OCI-LY7 (cell line): ENCODE measurements around the gene FAM217A. TPM values are rescaled to one million over a fixed set of nuclear protein-coding genes. Genes with fewer than 3 reads are reported as not detected.
"Not testable (repeated sequence)": the region's sequence is repeated elsewhere in the genome, so short reads cannot be mapped to it uniquely, and the experiment has no call there.

Experiments used
- BruUV-seq: library from RNA; stranded (reverse); fragments of 400-500 nt; replicated peaks from 2 replicates; lab custom pipeline; 2021; lab: Mats Ljungman, UMichigan
- CTCF ChIA-PET: fragments of 300-600 bp; sonication (Branson Sonifier 250); formaldehyde crosslinking; loops from one replicate; lab custom pipeline; 2022; ENCODE audit warnings: antibody characterized with exemption; ENCODE audit not compliant: unreplicated experiment; lab: Charles Lee
- POLR2A ChIA-PET: fragments of 300-600 bp; sonication (Branson Sonifier 250); formaldehyde crosslinking; loops from one replicate; lab custom pipeline; 2022; ENCODE audit warnings: antibody characterized with exemption; lab: Charles Lee
- DNase-seq: peaks from one replicate; pipeline ENCODE4 v3.0.0-alpha.2; 2015; ENCODE audit warnings: low spot score
- H2AFZ ChIP-seq: fragments of 200-600 bp; sonication (generic), shearing (Covaris generic); 2 replicates; pipeline ENCODE4 v1.6.1; 2014; ENCODE audit warnings: mild to moderate bottlenecking, antibody characterized with exemption, low read length, moderate library complexity
- H3K27ac ChIP-seq: fragments of 200-600 bp; sonication (generic); 2 replicates; pipeline ENCODE4 v1.5.1; 2014; ENCODE audit warnings: mixed run types, low read depth, mild to moderate bottlenecking, moderate library complexity, low read length, inconsistent platforms; ENCODE audit not compliant: poor library complexity, severe bottlenecking
- H3K36me3 ChIP-seq: fragments of 200-600 bp; sonication (generic); 2 replicates; pipeline ENCODE4 v1.6.1; 2014; ENCODE audit warnings: mild to moderate bottlenecking, antibody characterized with exemption, low read length, moderate library complexity, mixed read lengths; ENCODE audit not compliant: insufficient read depth
- H3K4me1 ChIP-seq: fragments of 200-600 bp; sonication (generic); 2 replicates; pipeline ENCODE4 v1.5.1; 2014; ENCODE audit warnings: mild to moderate bottlenecking, low read length; ENCODE audit not compliant: insufficient read depth, poor library complexity, severe bottlenecking
- H3K4me2 ChIP-seq: fragments of 200-600 bp; sonication (generic); 2 replicates; pipeline ENCODE4 v1.6.1; 2014; ENCODE audit warnings: mild to moderate bottlenecking, low read length
- H3K4me3 ChIP-seq: fragments of 200-600 bp; sonication (generic); 2 replicates; pipeline ENCODE4 v1.5.1; 2014; ENCODE audit warnings: mild to moderate bottlenecking, low read depth, low read length; ENCODE audit not compliant: poor library complexity, severe bottlenecking
- H3K79me2 ChIP-seq: fragments of 200-600 bp; sonication (generic); 2 replicates; pipeline ENCODE4 v1.6.1; 2016; ENCODE audit warnings: low read depth, mild to moderate bottlenecking, low read length, moderate library complexity, mixed read lengths; ENCODE audit not compliant: insufficient read depth
- H3K9me2 ChIP-seq: fragments of 200-600 bp; sonication (generic); 2 replicates; pipeline ENCODE4 v1.6.1; 2016; ENCODE audit warnings: mild to moderate bottlenecking, low read length, mixed read lengths; ENCODE audit not compliant: insufficient read depth
- H3K9me3 ChIP-seq: fragments of 200-600 bp; sonication (generic); 2 replicates; pipeline ENCODE4 v1.6.1; 2014; ENCODE audit warnings: mild to moderate bottlenecking, mixed run types, low read length, mixed read lengths
- H4K20me1 ChIP-seq: fragments of 200-600 bp; sonication (generic); 2 replicates; pipeline ENCODE4 v1.6.1; 2014; ENCODE audit warnings: mild to moderate bottlenecking, antibody characterized with exemption, low read length, moderate library complexity, mixed read lengths; ENCODE audit not compliant: insufficient read depth
- EZH2phosphoT487 ChIP-seq: fragments of 200-600 bp; sonication (generic); IDR thresholded peaks from 2 replicates; pipeline ENCODE4 v1.6.1; 2018; ENCODE audit warnings: low read depth, borderline replicate concordance, mild to moderate bottlenecking, mixed run types, antibody characterized with exemption, low read length, moderate library complexity, mixed read lengths
- intact Hi-C: fragments of 100-400 bp; cut with micrococcal nuclease; formaldehyde crosslinking; loops from one replicate; pipeline ENCODE4 v1.10.0; 2022; ENCODE audit not compliant: unreplicated experiment
- total RNA-seq, 2 experiments: library from RNA; depleted of rRNA in 1 of 2; stranded (reverse); fragments of >200 nt in 1 of 2; shearing (Covaris generic) in 1 of 2; gene quantifications; 2 replicates each; pipeline ENCODE4 v1.2.3, GENCODE V29; 2014 to 2022
- TF ChIP-seq, protein P1 (sequence below): fragments of 200-600 bp; sonication (generic); conservative IDR thresholded peaks from 2 replicates; pipeline ENCODE4 v1.5.1; 2014; ENCODE audit warnings: mild to moderate bottlenecking, antibody characterized with exemption, low read length, moderate library complexity, mixed read lengths

FAM217A gene
- total RNA-seq, 2 experiments from 2014 or later, result not detected

DNA sequence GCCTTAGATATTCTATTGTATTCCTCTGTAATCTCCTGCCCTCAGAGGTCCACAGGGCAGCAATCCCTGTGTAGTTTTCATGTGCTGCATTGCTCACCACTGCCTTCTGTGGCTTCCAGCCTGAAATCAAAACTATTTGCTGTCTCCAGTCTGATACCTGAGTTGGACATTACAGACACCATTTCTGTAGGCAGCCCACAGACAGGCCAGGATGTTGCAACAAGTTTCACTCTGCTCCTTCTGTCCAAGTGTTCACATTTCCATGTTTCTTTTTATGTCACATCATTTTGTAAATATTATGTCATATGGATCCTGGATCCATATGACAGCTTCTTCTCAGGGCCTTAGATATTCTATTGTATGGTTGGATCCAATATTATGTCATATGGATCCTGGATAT, 34.7 kb upstream of the FAM217A start:
- no peaks in the 10 kb centered on the region for H3K4me1 ChIP-seq
- H3K27ac ChIP-seq, result no peak overlapping the region
- BruUV-seq, result no TSS peak
- H3K4me2 ChIP-seq, result no peak overlapping the region
- intact Hi-C loops, result no loop called here
- peaks cover 34% of the 10 kb centered on the region for H3K36me3 ChIP-seq
- TF ChIP-seq, protein P1, sequence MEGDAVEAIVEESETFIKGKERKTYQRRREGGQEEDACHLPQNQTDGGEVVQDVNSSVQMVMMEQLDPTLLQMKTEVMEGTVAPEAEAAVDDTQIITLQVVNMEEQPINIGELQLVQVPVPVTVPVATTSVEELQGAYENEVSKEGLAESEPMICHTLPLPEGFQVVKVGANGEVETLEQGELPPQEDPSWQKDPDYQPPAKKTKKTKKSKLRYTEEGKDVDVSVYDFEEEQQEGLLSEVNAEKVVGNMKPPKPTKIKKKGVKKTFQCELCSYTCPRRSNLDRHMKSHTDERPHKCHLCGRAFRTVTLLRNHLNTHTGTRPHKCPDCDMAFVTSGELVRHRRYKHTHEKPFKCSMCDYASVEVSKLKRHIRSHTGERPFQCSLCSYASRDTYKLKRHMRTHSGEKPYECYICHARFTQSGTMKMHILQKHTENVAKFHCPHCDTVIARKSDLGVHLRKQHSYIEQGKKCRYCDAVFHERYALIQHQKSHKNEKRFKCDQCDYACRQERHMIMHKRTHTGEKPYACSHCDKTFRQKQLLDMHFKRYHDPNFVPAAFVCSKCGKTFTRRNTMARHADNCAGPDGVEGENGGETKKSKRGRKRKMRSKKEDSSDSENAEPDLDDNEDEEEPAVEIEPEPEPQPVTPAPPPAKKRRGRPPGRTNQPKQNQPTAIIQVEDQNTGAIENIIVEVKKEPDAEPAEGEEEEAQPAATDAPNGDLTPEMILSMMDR, result no peak
- TF ChIP-seq EZH2phosphoT487, result no peak
- no peaks in the 10 kb centered on the region for H3K79me2 ChIP-seq
- no peak for DNase-seq
- ChIA-PET CTCF (no interaction called here), POLR2A (interaction anchor here (0.6 kb wide), 1 partner anchor 14 kb away, joined by 3 read pairs; no protein-coding TSS in a partner anchor)
- H3K9me2 ChIP-seq, result no peaks in the 10 kb centered on the region
- H3K4me3 ChIP-seq, result no peak overlapping the region
- no peak overlapping the region for H2AFZ ChIP-seq
- H4K20me1 ChIP-seq, result no peaks in the 10 kb centered on the region; the same call in 1 of the 2 replicates
- H3K9me3 ChIP-seq, result 0 out of 2 replicates have a peak, but pooled peaks cover 4% of the 10 kb centered on the region

DNA sequence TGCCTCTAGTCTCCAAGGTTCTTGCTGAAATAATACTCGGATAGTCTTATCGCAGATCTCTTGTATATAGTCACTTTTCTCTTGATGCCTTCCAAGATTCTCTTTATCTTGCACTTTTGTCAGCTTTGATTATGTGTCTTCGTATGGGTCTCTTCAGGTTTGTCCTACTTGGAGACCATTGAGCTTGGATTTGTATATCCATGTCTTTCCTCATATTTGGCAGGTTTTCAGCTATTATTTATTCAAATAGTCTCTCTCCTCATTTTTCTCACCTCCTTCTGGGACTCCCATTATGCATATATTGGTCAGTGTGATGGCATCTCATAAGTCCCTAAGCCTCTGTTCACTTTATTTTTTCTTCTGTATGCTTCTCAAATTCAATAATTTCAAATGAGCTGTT, 33.4 kb upstream of the FAM217A start:
- peaks cover 31% of the 10 kb centered on the region for H3K36me3 ChIP-seq
- no peak overlapping the region for H2AFZ ChIP-seq
- no peak overlapping the region for H3K27ac ChIP-seq
- POLR2A ChIA-PET, result interaction anchor here (0.7 kb wide), 1 partner anchor 55 kb away, joined by 4 read pairs; no protein-coding TSS in a partner anchor
- H3K4me2 ChIP-seq, result no peak overlapping the region
- CTCF ChIA-PET, result no interaction called here
- H3K4me3 ChIP-seq, result no peak overlapping the region
- no peak for DNase-seq
- H3K79me2 ChIP-seq, result no peaks in the 10 kb centered on the region
- no peaks in the 10 kb centered on the region for H3K9me2 ChIP-seq
- intact Hi-C loops, result no loop called here
- H4K20me1 ChIP-seq, result no peaks in the 10 kb centered on the region; the same call in 1 of the 2 replicates
- no TSS peak for BruUV-seq
- 0 out of 2 replicates have a peak, but pooled peaks cover 4% of the 10 kb centered on the region for H3K9me3 ChIP-seq
- no peaks in the 10 kb centered on the region for H3K4me1 ChIP-seq
- no peak for TF ChIP-seq EZH2phosphoT487

DNA sequence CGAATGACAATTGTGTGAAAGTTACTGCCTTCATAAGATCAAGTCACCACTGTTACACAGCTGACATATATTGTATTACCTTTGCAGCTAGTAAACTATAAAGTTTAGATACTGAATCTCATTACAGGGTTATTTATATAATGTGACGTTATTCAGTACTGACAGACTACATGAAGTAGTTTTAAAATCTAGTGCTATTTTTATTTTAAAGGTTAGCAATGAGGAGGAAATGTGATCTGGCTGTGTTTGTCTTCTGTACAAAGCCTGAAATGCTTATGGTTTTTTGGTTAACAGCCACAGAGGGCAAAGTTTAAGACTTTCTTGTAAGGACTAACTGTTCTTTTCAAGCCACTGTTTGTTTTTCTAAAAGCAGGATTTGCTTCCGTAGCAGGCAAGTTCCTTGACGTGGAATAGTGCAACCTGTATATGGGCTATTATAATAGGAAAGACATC, 30.5 kb upstream of the FAM217A start:
- POLR2A ChIA-PET, H2AFZ ChIP-seq, intact Hi-C loops: not testable (repeated sequence)

More for the DNA sequence above, 30.5 kb upstream of the FAM217A start:
- BruUV-seq, H3K4me2 ChIP-seq, H3K36me3 ChIP-seq, CTCF ChIA-PET, H4K20me1 ChIP-seq, H3K79me2 ChIP-seq, H3K27ac ChIP-seq, H3K9me3 ChIP-seq, H3K4me3 ChIP-seq, H3K9me2 ChIP-seq, H3K4me1 ChIP-seq, DNase-seq: not testable (repeated sequence)
